Measurements from ENCODE around the gene SMPX. TPM values are rescaled to one million over a fixed set of nuclear protein-coding genes. Genes with fewer than 3 reads are reported as not detected.
"Not testable (repeated sequence)": the region's sequence is repeated elsewhere in the genome, so short reads cannot be mapped to it uniquely, and the experiment has no call there.

Gene SMPX
- total and polyA plus RNA-seq, 4 experiments from 2014 or later, result not detected

DNA sequence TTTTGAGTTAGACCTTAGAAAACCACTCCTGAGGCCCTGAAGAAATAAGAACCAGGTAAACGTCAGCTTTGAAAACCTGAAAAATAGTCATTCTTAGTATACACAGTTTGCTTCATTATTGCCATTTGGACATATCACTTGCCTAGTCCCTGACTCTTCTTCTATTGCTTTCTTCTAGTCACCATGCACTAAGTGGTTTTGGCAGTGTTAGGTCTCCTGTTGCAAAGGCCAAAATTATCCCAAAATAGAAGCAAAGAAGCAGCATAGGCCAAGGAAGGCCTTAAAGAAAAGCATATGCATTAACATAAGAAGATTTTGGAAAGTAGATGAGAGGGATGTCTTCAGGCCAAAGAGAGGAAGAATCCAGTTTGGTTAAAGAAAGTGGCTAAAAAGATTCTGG, 24.1 kb upstream of the SMPX start:
- POLR2A ChIA-PET (ENCODE audit: partially characterized antibody), result no interaction called here
- DNase-seq, result no peak
- Mint-ChIP-seq H3K4me1 (peaks cover 0 to 2% (median 0%) of the 10 kb centered on the region in 4 donors), H3K27ac (no peak overlapping the region), H3K9me3 (no peaks in the 10 kb centered on the region), H3K36me3 (no peaks in the 10 kb centered on the region), H3K27me3 (no peaks in the 10 kb centered on the region), H3K4me3 (no peak overlapping the region)
- intact Hi-C loops (cut with micrococcal nuclease), result no loop called here
- Histone ChIP-seq H3K36me3 (ENCODE audit: insufficient read depth, low read length) (no peaks in the 10 kb centered on the region), H3K4me3 (ENCODE audit: low read length in 2 of 2) (no peak overlapping the region), H3K9me3 (ENCODE audit: control insufficient read depth in 1 of 2, low read length in 2 of 2) (no peaks in the 10 kb centered on the region), H3K27ac (ENCODE audit: low read depth, low read length) (no peak overlapping the region), H3K27me3 (ENCODE audit: insufficient read depth, low read length) (no peaks in the 10 kb centered on the region), H3K4me1 (ENCODE audit: insufficient read depth, low read length) (no peaks in the 10 kb centered on the region)
- CTCF ChIA-PET (ENCODE audit: partially characterized antibody), result no interaction called here

DNA sequence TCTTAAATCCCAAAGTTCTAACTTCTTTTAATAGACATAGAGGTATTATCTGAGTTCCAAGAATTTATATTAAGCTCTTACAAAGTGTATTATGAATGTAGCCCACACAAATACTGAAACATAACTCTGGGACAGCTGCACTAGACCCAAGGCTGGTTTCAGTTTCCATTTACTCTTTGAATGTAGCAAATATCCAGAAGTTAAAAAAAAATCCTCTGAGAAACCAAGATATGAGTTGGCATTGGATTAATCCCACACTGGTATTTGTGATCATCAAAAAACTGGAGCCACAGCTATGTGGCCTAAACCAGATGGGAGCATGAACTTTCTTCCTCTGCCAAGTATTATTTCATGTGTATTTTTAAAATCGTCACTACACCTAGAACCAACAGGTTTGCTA, 23.6 kb upstream of the SMPX start:
- Mint-ChIP-seq H3K36me3 (no peaks in the 10 kb centered on the region), H3K4me3 (no peak overlapping the region), H3K9me3 (no peaks in the 10 kb centered on the region), H3K27me3 (no peaks in the 10 kb centered on the region), H3K27ac (no peak overlapping the region), H3K4me1 (peaks cover 0 to 2% (median 0%) of the 10 kb centered on the region in 4 donors)
- no peak overlapping the region for H3K4me3 ChIP-seq (ENCODE audit: low read length in 2 of 2)
- no peaks in the 10 kb centered on the region for H3K36me3 ChIP-seq (ENCODE audit: insufficient read depth, low read length)
- H3K9me3 ChIP-seq (ENCODE audit: control insufficient read depth in 1 of 2, low read length in 2 of 2), result no peaks in the 10 kb centered on the region
- H3K27ac ChIP-seq (ENCODE audit: low read depth, low read length), result no peak overlapping the region
- no peak for DNase-seq
- no peaks in the 10 kb centered on the region for H3K27me3 ChIP-seq (ENCODE audit: insufficient read depth, low read length)
- intact Hi-C loops (cut with micrococcal nuclease), result no loop called here
- CTCF ChIA-PET (ENCODE audit: partially characterized antibody), result no interaction called here
- POLR2A ChIA-PET (ENCODE audit: partially characterized antibody), result no interaction called here
- H3K4me1 ChIP-seq (ENCODE audit: insufficient read depth, low read length), result no peaks in the 10 kb centered on the region

DNA sequence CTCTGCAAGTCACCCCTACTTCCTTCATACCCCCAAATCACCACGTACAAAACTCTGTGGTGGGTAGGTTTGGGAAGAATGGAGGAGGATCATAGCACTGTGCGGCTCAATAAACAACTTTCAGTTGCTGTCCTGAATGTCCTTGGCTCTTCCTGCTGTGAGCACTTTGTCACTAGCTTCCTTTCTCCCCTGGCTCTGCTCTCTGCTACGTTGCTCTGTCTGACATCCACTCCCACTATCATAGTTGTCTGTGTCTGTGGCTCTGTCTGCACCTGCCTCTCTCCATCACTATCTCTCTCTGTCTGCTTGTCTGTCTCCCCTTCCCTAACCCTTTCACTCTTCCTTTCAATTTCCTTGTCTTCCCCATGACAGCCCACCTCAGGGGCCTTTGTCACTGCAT, 21.2 kb upstream of the SMPX start:
- ChIA-PET POLR2A (ENCODE audit: partially characterized antibody) (no interaction called here), CTCF (ENCODE audit: partially characterized antibody) (no interaction called here)
- Mint-ChIP-seq H3K4me3 (no peak overlapping the region), H3K27ac (no peak overlapping the region), H3K9me3 (no peaks in the 10 kb centered on the region), H3K36me3 (no peaks in the 10 kb centered on the region), H3K27me3 (no peaks in the 10 kb centered on the region), H3K4me1 (peaks cover 0 to 4% (median 2%) of the 10 kb centered on the region in 4 donors)
- no peaks in the 10 kb centered on the region for H3K36me3 ChIP-seq (ENCODE audit: insufficient read depth, low read length)
- no peak overlapping the region for H3K4me3 ChIP-seq (ENCODE audit: low read length in 2 of 2)
- H3K27ac ChIP-seq (ENCODE audit: low read depth, low read length), result no peak overlapping the region
- no peaks in the 10 kb centered on the region for H3K9me3 ChIP-seq (ENCODE audit: control insufficient read depth in 1 of 2, low read length in 2 of 2)
- DNase-seq, result no peak
- intact Hi-C loops (cut with micrococcal nuclease), result no loop called here
- no peaks in the 10 kb centered on the region for H3K27me3 ChIP-seq (ENCODE audit: insufficient read depth, low read length)
- H3K4me1 ChIP-seq (ENCODE audit: insufficient read depth, low read length), result no peaks in the 10 kb centered on the region

GRCh38 chrX:21778236-21778635, 20.3 kb upstream of the SMPX start:
- Histone ChIP-seq H3K36me3 (ENCODE audit: insufficient read depth, low read length) (no peaks in the 10 kb centered on the region), H3K4me1 (ENCODE audit: insufficient read depth, low read length) (no peaks in the 10 kb centered on the region), H3K27me3 (ENCODE audit: insufficient read depth, low read length) (no peaks in the 10 kb centered on the region), H3K9me3 (ENCODE audit: control insufficient read depth in 1 of 2, low read length in 2 of 2) (no peaks in the 10 kb centered on the region), H3K27ac (ENCODE audit: low read depth, low read length) (no peak overlapping the region), H3K4me3 (ENCODE audit: low read length in 2 of 2) (no peak overlapping the region)
- POLR2A ChIA-PET (ENCODE audit: partially characterized antibody), result no interaction called here
- Mint-ChIP-seq H3K4me1 (peaks cover 0 to 8% (median 5%) of the 10 kb centered on the region in 4 donors), H3K36me3 (no peaks in the 10 kb centered on the region), H3K27ac (no peak overlapping the region), H3K27me3 (no peaks in the 10 kb centered on the region), H3K4me3 (no peak overlapping the region), H3K9me3 (no peaks in the 10 kb centered on the region)
- CTCF ChIA-PET (ENCODE audit: partially characterized antibody), result no interaction called here
- intact Hi-C loops (cut with micrococcal nuclease), result no loop called here
- DNase-seq, result no peak

DNA sequence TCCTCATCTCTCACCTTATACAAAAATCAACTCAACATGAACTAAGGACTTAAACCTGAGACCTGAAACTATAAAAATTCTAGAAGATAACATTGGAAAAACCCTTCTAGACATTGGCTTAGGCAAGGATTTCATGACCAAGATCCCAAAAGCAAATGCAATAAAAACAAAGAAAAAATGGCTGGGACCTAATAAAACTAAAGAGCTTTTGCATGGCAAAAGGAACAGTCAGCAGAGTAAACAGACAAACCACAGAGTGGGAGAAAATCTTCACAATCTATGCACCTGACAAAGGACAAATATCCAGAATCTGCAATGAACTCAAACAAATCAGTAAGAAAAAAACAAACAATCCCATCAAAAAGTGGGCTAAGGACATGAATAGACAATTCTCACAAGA, 17.2 kb upstream of the SMPX start:
- H3K4me1 ChIP-seq (ENCODE audit: insufficient read depth, low read length); H3K27ac ChIP-seq (ENCODE audit: low read depth, low read length); POLR2A ChIA-PET (ENCODE audit: partially characterized antibody); H3K9me3 Mint-ChIP-seq; H3K27me3 ChIP-seq (ENCODE audit: insufficient read depth, low read length); DNase-seq; H3K4me3 Mint-ChIP-seq; H3K9me3 ChIP-seq (ENCODE audit: control insufficient read depth in 1 of 2, low read length in 2 of 2); H3K36me3 ChIP-seq (ENCODE audit: insufficient read depth, low read length); H3K36me3 Mint-ChIP-seq; intact Hi-C loops (cut with micrococcal nuclease); H3K27me3 Mint-ChIP-seq; H3K27ac Mint-ChIP-seq; H3K4me3 ChIP-seq (ENCODE audit: low read length in 2 of 2); CTCF ChIA-PET (ENCODE audit: partially characterized antibody): not testable (repeated sequence)
- H3K4me1 Mint-ChIP-seq, result peaks cover 2 to 17% (median 15%) of the 10 kb centered on the region in 4 donors

DNA sequence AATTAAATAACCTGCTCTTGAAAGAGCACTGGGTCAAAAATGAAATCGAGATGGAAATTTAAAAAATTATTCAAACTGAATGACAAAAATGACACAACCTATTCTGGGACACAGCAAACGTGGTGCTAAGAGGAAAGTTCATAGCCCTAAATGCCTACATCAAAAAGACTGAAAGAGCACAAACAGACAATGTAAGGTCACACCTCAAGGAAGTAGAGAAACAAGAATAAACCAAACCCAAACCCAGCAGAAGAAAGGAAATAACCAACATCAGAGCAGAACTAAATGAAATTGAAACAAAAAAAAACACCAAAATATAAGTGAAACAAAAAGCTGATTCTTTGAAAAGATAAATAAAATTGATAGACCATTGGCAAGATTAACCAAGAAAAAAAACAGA, 15.1 kb upstream of the SMPX start:
- H3K36me3 Mint-ChIP-seq; H3K9me3 ChIP-seq (ENCODE audit: control insufficient read depth in 1 of 2, low read length in 2 of 2); H3K36me3 ChIP-seq (ENCODE audit: insufficient read depth, low read length); H3K4me1 ChIP-seq (ENCODE audit: insufficient read depth, low read length); H3K27me3 ChIP-seq (ENCODE audit: insufficient read depth, low read length); CTCF ChIA-PET (ENCODE audit: partially characterized antibody); H3K4me3 ChIP-seq (ENCODE audit: low read length in 2 of 2); POLR2A ChIA-PET (ENCODE audit: partially characterized antibody); H3K27me3 Mint-ChIP-seq; H3K9me3 Mint-ChIP-seq; H3K27ac ChIP-seq (ENCODE audit: low read depth, low read length); intact Hi-C loops (cut with micrococcal nuclease): not testable (repeated sequence)
- peak overlapping the region in 5 of 7 donors; percentile 1 to 75 (median 25) for H3K27ac Mint-ChIP-seq
- H3K4me1 Mint-ChIP-seq, result peaks cover 2 to 18% (median 14%) of the 10 kb centered on the region in 4 donors
- peak overlapping the region in 7 of 8 donors; percentile 1 to 43 (median 17) for H3K4me3 Mint-ChIP-seq
- peak in 3 of 5 donors; percentile 9 to 31 (median 17) for DNase-seq

DNA sequence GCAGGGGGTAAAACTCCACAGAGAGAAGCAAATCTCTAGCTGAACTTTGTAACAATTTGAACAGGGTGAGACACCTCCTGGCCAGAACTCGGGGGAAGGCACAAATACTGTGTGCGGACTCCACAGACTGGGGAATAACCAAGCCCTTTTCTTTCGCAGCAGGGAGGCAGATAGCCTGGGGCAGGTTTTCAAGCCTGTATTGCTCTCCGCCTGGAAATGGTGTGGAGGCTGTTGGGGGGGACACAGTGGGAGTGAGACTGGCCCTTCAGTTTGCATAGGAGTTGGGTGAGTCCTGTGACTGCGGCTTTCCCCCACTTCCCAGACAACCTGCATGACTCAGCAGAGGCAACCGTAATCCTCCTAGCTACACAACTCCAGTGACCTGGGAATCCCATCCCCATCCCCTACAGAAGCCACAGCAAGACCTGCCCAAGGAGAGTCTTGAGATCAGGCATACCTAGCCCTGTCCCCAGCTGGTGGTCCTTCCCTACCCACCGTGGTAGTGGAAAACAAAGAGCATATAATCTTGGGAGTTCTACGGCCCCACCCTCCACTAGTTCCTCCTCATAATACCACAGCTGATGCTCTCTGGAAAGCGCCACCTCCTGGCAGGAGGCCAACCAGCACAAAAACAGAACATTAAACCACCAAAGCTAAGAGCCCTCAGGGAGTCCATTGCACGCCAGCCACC, 12.9 kb upstream of the SMPX start:
- H3K27ac Mint-ChIP-seq, result no peak overlapping the region
- Histone ChIP-seq H3K9me3 (ENCODE audit: control insufficient read depth in 1 of 2, low read length in 2 of 2) (no peaks in the 10 kb centered on the region), H3K4me3 (ENCODE audit: low read length in 2 of 2) (no peak overlapping the region), H3K4me1 (ENCODE audit: insufficient read depth, low read length) (no peaks in the 10 kb centered on the region), H3K36me3 (ENCODE audit: insufficient read depth, low read length) (no peaks in the 10 kb centered on the region), H3K27me3 (ENCODE audit: insufficient read depth, low read length) (no peaks in the 10 kb centered on the region), H3K27ac (ENCODE audit: low read depth, low read length) (no peak overlapping the region)
- ChIA-PET CTCF (ENCODE audit: partially characterized antibody) (no interaction called here), POLR2A (ENCODE audit: partially characterized antibody) (no interaction called here)
- no peak for DNase-seq
- intact Hi-C loops (cut with micrococcal nuclease), result no loop called here
- peaks cover 0 to 2% (median 0%) of the 10 kb centered on the region in 8 donors for H3K9me3 Mint-ChIP-seq
- H3K27me3 Mint-ChIP-seq, result peaks cover 3% of the 10 kb centered on the region in 2 donors
- H3K4me3 Mint-ChIP-seq, result no peak overlapping the region
- H3K36me3 Mint-ChIP-seq, result no peaks in the 10 kb centered on the region
- H3K4me1 Mint-ChIP-seq, result peaks cover 2 to 18% (median 14%) of the 10 kb centered on the region in 4 donors

- Histone ChIP-seq H3K4me1 (ENCODE audit: insufficient read depth, low read length) (no peaks in the 10 kb centered on the region), H3K4me3 (ENCODE audit: low read length in 2 of 2) (no peak overlapping the region), H3K27ac (ENCODE audit: low read depth, low read length) (no peak overlapping the region), H3K36me3 (ENCODE audit: insufficient read depth, low read length) (no peaks in the 10 kb centered on the region), H3K27me3 (ENCODE audit: insufficient read depth, low read length) (no peaks in the 10 kb centered on the region), H3K9me3 (ENCODE audit: control insufficient read depth in 1 of 2, low read length in 2 of 2) (no peaks in the 10 kb centered on the region)
- Mint-ChIP-seq H3K4me1 (peaks cover 0 to 3% (median 0%) of the 10 kb centered on the region in 4 donors), H3K27me3 (peaks cover 3% of the 10 kb centered on the region in 2 donors), H3K9me3 (peaks cover 0 to 3% (median 0%) of the 10 kb centered on the region in 8 donors), H3K27ac (no peak overlapping the region), H3K36me3 (no peaks in the 10 kb centered on the region), H3K4me3 (no peak overlapping the region)
- CTCF ChIA-PET (ENCODE audit: partially characterized antibody), result no interaction called here
- intact Hi-C loops (cut with micrococcal nuclease), result no loop called here
- no peak for DNase-seq
- POLR2A ChIA-PET (ENCODE audit: partially characterized antibody), result no interaction called here
These were observed 8.2 kb upstream of the SMPX start for GRCh38 chrX:21766101-21766500.
